Measurements from ENCODE around the gene LRRC23.

DNA sequence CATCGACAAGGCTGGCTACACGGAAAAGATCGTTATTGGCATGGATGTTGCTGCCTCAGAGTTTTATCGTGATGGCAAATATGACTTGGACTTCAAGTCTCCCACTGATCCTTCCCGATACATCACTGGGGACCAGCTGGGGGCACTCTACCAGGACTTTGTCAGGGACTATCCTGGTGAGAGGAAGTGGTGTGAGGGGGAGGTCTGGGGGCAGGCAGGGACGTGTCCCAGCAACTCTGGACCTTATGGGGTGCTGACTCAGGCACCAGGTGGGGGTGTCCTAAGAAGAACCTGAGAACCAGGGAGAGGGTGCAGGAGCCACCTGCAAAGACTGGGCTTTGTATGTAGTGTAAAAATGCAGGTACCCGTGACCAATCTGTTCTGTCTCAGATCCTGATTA lies 15.0 kb downstream of the LRRC23 start:
- TF ChIP-seq, protein P1, sequence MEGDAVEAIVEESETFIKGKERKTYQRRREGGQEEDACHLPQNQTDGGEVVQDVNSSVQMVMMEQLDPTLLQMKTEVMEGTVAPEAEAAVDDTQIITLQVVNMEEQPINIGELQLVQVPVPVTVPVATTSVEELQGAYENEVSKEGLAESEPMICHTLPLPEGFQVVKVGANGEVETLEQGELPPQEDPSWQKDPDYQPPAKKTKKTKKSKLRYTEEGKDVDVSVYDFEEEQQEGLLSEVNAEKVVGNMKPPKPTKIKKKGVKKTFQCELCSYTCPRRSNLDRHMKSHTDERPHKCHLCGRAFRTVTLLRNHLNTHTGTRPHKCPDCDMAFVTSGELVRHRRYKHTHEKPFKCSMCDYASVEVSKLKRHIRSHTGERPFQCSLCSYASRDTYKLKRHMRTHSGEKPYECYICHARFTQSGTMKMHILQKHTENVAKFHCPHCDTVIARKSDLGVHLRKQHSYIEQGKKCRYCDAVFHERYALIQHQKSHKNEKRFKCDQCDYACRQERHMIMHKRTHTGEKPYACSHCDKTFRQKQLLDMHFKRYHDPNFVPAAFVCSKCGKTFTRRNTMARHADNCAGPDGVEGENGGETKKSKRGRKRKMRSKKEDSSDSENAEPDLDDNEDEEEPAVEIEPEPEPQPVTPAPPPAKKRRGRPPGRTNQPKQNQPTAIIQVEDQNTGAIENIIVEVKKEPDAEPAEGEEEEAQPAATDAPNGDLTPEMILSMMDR (IDR thresholded peaks at IDR 0.05 in 2 of 3, conservative IDR thresholded peaks at IDR 0.05 in 1 of 3; ENCODE audit: borderline replicate concordance in 1 of 3, insufficient read depth in 1 of 3, low read depth in 2 of 3, low read length in 2 of 3): 0 out of 6 replicates have a peak, but pooled peaks of 1 of the 3 experiments have one; percentile 12
- TF ChIP-seq JUND (IDR thresholded peaks at IDR 0.05) (no peak), POLR2AphosphoS5 (IDR thresholded peaks at IDR 0.05; ENCODE audit: low read depth, low read length) (no peak), POLR2A (IDR thresholded peaks at IDR 0.05; ENCODE audit: borderline replicate concordance, extremely low read depth, insufficient read depth, insufficient read length) (no peak), SIN3A (IDR thresholded peaks at IDR 0.05; ENCODE audit: low read depth) (no peak), SRF (IDR thresholded peaks at IDR 0.05; ENCODE audit: low read depth) (no peak)

Measured in HCT116 (cell line).